ENCODE data around the gene TMEM51. TPM values are rescaled to one million over a fixed set of nuclear protein-coding genes. Genes with fewer than 3 reads are reported as not detected.
A peak's percentile ranks its signal among the peaks of the same experiment; 100 is the strongest.

The TMEM51 gene
- total and polyA plus RNA-seq, 5 donors: 3.7 to 5.4 (median 4.3) TPM

DNA sequence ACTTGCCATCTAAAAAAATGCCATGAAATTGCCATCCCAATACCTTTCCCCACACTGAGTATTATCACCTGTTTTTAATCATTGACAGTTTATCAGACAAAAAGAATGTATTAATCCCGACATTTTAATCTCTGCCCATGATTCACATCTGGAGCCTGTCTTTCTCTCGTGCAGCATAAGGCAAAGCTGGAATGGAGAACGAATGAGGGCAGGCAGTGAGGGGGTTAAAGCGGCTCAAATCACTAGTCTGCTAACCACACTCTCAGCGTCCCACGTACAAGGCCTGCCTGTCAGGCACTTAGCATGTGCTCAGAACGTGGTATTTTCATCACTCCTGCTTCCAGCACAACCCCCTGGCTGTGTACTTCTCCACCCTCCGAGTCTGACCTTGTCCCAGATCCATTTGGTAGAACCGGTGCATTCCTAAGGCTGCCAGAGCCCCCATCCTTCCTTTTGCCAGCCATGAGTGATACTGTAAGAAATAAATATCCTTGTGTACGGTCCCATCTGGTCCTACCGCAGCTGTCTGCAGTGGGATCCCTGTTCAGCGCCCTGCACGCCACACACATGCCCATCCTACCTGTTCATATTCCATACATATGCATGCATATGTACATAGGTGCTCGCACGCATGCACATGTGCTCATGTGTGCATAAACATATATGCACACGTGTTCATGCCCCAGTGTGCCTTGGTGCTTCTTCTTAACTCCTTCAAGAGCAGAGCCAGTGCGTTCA is 58.8 kb downstream of the TMEM51 start:
- ATAC-seq: no peak
- Histone ChIP-seq H3K4me1 (ENCODE audit: control insufficient read depth, insufficient read depth, low read length) (no peaks in the 10 kb centered on the region), H3K4me3 (ENCODE audit: low read length) (no peak overlapping the region), H3K27ac (ENCODE audit: low read length) (no peak overlapping the region), H3K27me3 (ENCODE audit: control insufficient read depth, insufficient read depth) (no peaks in the 10 kb centered on the region), H3K9me3 (ENCODE audit: control insufficient read depth, low read length) (no peaks in the 10 kb centered on the region)
- no peak for DNase-seq
- intact Hi-C loops (cut with DNase I): no loop called here
- 70% methylated on average over 17 of the region's 17 CpGs for whole genome bisulfite sequencing

DNA sequence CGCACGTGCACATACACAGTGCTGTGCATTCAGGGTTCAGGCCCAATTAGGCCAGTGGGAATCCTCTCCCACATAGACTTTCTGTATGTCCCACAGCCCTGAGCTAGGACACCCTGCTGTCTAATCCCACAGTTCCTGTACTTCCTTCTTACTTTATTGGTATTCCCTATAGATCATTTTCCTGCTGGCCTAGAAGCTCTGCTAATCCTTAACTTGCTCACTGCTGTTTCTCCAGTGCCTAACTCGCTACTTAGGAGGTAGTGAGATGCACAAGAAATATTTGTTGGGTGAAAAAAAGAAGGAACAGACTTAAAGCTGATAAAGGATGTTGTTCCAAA is 59.4 kb downstream of the TMEM51 start:
- H3K4me1 ChIP-seq (ENCODE audit: control insufficient read depth, insufficient read depth, low read length): no peaks in the 10 kb centered on the region
- no peak overlapping the region for H3K4me3 ChIP-seq (ENCODE audit: low read length)
- DNase-seq: no peak
- no peaks in the 10 kb centered on the region for H3K9me3 ChIP-seq (ENCODE audit: control insufficient read depth, low read length)
- H3K27me3 ChIP-seq (ENCODE audit: control insufficient read depth, insufficient read depth): no peaks in the 10 kb centered on the region
- no peak for ATAC-seq
- H3K27ac ChIP-seq (ENCODE audit: low read length): no peak overlapping the region
- 88% methylated on average over 3 of the region's 3 CpGs for WGBS
- intact Hi-C loops (cut with DNase I): no loop called here

DNA sequence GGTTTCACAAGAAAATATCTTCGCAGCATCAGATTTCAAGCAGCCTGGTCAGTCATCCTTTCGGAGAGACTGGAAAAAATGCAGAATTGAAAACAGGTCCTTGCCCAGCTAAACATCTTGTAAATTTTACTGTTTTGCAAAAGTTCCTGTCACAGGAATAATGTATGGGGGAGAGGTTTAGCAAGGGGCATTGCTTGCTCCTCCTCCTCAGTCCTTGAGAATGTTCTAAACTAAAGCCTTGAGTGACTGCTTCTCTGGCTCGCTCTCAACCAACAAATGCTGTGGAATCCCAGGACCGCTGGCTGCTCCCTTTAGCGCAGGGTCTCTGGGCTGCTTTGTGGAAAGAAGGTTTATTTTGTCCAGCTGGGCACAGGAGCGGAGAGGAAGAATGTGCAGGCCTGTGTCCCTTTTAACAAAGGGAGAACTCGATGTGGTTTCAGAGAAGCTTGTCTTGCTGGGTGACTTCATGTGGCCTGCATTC is 59.8 kb downstream of the TMEM51 start:
- ATAC-seq (peak in 1 of 2 donors; percentile 55), DNase-seq (no peak)
- H3K27ac ChIP-seq (ENCODE audit: low read length): no peak overlapping the region

DNA sequence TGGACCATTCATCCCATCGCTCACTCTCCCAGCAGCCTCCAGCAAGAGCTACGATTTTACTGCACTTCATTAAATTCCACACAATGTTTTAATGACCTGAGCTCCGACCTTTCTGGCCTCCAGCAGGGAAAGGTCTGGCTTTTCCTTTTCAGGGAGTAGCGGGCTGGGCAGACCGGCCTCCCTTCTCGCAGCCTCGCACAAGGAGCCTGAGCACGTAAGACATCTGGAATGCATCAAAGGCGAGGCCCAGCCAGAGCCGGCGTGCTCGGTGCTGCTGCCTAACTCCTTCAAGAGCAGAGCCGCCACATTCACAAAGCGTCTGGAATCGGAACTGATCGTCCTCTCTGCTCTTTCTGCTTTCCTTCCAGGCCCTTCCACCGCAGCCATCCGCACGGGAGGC is 61.0 kb downstream of the TMEM51 start:
- peak in 1 of 3 donors; percentile 61 for DNase-seq
- 73% methylated on average over 19 of the region's 19 CpGs for WGBS
- no peak for ATAC-seq
- H3K4me1 ChIP-seq (ENCODE audit: control insufficient read depth, insufficient read depth, low read length): no peaks in the 10 kb centered on the region
- no peaks in the 10 kb centered on the region for H3K9me3 ChIP-seq (ENCODE audit: control insufficient read depth, low read length)
- H3K27me3 ChIP-seq (ENCODE audit: control insufficient read depth, insufficient read depth): no peaks in the 10 kb centered on the region
- intact Hi-C loops (cut with DNase I): no loop called here
- no peak overlapping the region for H3K4me3 ChIP-seq (ENCODE audit: low read length)
- H3K27ac ChIP-seq (ENCODE audit: low read length): no peak overlapping the region

More for the DNA sequence above, 59.8 kb downstream of the TMEM51 start:
- Histone ChIP-seq H3K4me3 (ENCODE audit: low read length) (no peak overlapping the region), H3K9me3 (ENCODE audit: control insufficient read depth, low read length) (no peaks in the 10 kb centered on the region), H3K4me1 (ENCODE audit: control insufficient read depth, insufficient read depth, low read length) (no peaks in the 10 kb centered on the region), H3K27me3 (ENCODE audit: control insufficient read depth, insufficient read depth) (no peaks in the 10 kb centered on the region)
- intact Hi-C loops (cut with DNase I): no loop called here
- WGBS: 60% methylated on average over 7 of the region's 7 CpGs

DNA sequence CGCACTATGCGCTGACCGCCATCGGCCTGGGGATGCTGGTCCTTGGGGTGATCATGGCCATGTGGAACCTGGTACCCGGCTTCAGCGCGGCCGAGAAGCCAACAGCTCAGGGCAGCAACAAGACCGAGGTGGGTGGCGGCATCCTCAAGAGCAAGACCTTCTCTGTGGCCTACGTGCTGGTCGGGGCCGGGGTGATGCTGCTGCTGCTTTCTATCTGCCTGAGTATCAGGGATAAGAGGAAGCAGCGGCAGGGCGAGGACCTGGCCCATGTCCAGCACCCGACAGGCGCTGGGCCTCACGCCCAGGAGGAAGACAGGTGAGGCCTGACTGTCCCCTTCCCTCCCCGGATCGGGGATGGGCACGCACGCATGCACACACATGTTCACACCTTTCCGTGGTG is 61.6 kb downstream of the TMEM51 start:
- Histone ChIP-seq H3K27me3 (ENCODE audit: control insufficient read depth, insufficient read depth) (no peaks in the 10 kb centered on the region), H3K27ac (ENCODE audit: low read length) (no peak overlapping the region), H3K4me3 (ENCODE audit: low read length) (no peak overlapping the region), H3K4me1 (ENCODE audit: control insufficient read depth, insufficient read depth, low read length) (no peaks in the 10 kb centered on the region), H3K9me3 (ENCODE audit: control insufficient read depth, low read length) (no peaks in the 10 kb centered on the region)
- WGBS: 91% methylated on average over 23 of the region's 23 CpGs
- intact Hi-C loops (cut with DNase I): no loop called here
- ATAC-seq (no peak), DNase-seq (peak in 1 of 3 donors; percentile 18)

DNA sequence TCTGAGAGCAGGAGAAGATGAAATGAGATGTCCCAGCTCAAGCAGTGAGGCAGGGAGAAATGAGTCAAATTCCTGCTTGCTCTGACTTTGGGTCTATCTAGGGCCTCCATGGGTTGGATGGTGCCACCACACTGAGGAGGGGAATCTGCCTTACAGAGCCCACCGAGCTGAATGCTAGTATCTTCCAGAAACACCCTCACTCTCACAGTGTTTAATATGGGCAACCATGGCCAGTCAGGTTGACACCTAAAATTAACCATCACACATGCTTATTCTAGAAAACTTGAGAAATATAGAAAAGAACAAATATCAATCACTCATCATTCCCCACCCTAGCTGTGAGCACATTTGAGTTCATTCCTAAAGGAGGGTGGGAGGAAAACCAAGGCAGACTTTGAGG is 64.1 kb downstream of the TMEM51 start:
- ATAC-seq: no peak
- DNase-seq: no peak
- H3K27me3 ChIP-seq (ENCODE audit: control insufficient read depth, insufficient read depth): no peaks in the 10 kb centered on the region
- no peak overlapping the region for H3K4me3 ChIP-seq (ENCODE audit: low read length)
- H3K9me3 ChIP-seq (ENCODE audit: control insufficient read depth, low read length): no peaks in the 10 kb centered on the region
- H3K4me1 ChIP-seq (ENCODE audit: control insufficient read depth, insufficient read depth, low read length): no peaks in the 10 kb centered on the region
- H3K27ac ChIP-seq (ENCODE audit: low read length): no peak overlapping the region
- intact Hi-C loops (cut with DNase I): no loop called here
- 98% methylated on average over 1 of the region's 1 CpG for WGBS

DNA sequence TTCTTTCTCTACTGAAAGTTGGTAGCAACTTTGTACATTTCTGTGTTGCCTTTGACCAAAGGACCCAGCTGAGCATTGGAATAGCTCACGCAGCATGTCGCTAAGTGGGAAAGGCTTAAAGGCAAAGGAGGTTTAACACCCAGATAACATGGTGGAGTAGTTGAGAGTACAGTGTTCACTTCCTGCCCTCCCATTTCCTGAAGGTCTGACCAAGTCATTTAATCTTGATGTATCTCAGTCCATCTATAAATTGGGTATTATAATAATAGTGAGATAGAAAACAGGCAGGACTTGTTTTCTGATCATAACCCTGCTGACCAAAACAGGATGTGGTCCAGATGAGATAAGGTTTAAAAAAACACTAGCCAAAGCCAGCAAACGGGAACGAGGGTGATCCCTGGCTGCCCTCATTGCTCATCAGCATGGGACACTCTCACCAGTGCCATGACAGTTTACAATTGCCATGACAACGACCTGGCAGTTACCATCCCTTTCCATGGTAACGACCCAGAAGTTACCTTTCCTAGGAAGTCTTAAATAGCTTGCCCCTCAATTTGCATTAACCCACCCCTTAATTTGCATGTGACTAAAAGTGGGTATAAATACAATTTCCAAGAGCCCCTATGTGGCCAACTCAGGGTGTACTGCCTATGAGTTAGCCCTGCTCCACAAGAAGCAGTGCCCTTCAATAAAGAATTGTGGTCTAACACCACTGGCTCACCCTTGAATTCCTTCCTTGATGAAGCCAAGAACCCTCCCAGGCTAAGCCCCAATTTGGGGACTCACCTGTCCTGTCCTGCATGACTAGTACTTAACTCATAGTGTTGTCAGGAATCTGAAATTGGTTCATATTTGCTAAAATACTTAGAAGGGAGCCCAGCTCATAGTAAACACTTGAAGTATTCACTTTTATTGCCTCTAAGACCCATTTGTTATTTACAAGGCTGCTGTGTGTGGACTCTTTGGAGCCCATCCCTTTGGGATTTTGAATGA is 65.0 kb downstream of the TMEM51 start:
- intact Hi-C loops (cut with DNase I): no loop called here
- 49% methylated on average over 6 of the region's 6 CpGs for WGBS
- DNase-seq (peak in 1 of 3 donors; percentile 30), ATAC-seq (peak; percentile 51 to 83)
- Histone ChIP-seq H3K27me3 (ENCODE audit: control insufficient read depth, insufficient read depth) (no peaks in the 10 kb centered on the region), H3K4me1 (ENCODE audit: control insufficient read depth, insufficient read depth, low read length) (no peaks in the 10 kb centered on the region), H3K4me3 (ENCODE audit: low read length) (no peak overlapping the region), H3K27ac (ENCODE audit: low read length) (no peak overlapping the region), H3K9me3 (ENCODE audit: control insufficient read depth, low read length) (no peaks in the 10 kb centered on the region)

DNA sequence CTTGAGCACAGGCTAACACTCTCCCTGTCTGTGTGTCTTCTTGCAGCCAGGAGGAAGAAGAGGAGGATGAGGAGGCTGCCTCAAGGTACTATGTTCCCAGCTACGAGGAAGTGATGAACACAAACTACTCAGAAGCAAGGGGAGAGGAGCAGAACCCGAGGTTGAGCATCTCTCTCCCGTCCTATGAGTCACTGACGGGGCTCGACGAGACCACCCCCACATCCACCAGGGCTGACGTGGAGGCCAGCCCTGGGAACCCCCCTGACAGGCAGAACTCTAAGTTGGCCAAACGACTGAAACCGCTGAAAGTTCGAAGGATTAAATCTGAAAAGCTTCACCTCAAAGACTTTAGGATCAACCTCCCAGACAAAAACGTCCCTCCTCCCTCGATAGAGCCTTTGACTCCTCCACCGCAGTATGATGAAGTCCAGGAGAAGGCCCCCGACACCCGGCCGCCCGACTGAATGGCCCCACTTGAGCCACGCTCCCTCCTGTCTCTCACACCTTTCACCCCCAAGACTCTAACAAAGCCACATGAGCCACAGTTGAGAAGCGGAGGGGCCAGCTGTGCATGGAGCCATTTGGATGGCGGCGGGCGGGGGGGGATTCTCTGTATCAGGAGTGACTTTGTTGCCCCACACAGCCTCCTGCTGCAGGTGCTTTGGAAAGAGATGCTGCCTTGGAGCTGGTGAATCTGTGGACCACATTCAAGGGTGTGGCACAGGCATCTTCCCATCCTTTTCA is 65.9 kb downstream of the TMEM51 start:
- no peak overlapping the region for H3K4me3 ChIP-seq (ENCODE audit: low read length)
- DNase-seq (no peak), ATAC-seq (no peak)
- no peaks in the 10 kb centered on the region for H3K9me3 ChIP-seq (ENCODE audit: control insufficient read depth, low read length)
- H3K27me3 ChIP-seq (ENCODE audit: control insufficient read depth, insufficient read depth): no peaks in the 10 kb centered on the region
- intact Hi-C loops (cut with DNase I): no loop called here
- H3K27ac ChIP-seq (ENCODE audit: low read length): no peak overlapping the region
- H3K4me1 ChIP-seq (ENCODE audit: control insufficient read depth, insufficient read depth, low read length): no peaks in the 10 kb centered on the region
- 93% methylated on average over 22 of the region's 22 CpGs for WGBS

DNA sequence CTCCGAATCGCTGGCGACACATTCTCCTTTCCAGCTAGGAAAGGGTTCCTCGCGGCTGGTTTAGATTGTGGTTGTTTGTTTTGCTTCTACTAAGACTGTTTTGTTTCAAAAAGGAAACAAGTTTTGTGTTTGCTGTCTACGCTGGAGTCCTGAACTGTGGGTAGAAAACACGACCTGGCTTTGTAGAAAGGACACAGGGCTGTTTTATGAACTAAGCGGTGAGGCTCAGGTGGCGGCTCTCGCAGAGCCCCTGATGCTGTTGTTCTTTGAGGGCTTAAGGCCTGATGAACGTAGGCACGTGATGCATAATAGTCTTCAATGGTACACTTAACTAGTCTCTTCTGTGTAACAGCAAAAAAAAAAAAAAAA is 66.5 kb downstream of the TMEM51 start:
- WGBS: 90% methylated on average over 12 of the region's 12 CpGs
- Histone ChIP-seq H3K4me1 (ENCODE audit: control insufficient read depth, insufficient read depth, low read length) (no peaks in the 10 kb centered on the region), H3K4me3 (ENCODE audit: low read length) (no peak overlapping the region), H3K27me3 (ENCODE audit: control insufficient read depth, insufficient read depth) (no peaks in the 10 kb centered on the region), H3K9me3 (ENCODE audit: control insufficient read depth, low read length) (no peaks in the 10 kb centered on the region), H3K27ac (ENCODE audit: low read length) (no peak overlapping the region)
- ATAC-seq (no peak), DNase-seq (no peak)
- intact Hi-C loops (cut with DNase I): no loop called here

DNA sequence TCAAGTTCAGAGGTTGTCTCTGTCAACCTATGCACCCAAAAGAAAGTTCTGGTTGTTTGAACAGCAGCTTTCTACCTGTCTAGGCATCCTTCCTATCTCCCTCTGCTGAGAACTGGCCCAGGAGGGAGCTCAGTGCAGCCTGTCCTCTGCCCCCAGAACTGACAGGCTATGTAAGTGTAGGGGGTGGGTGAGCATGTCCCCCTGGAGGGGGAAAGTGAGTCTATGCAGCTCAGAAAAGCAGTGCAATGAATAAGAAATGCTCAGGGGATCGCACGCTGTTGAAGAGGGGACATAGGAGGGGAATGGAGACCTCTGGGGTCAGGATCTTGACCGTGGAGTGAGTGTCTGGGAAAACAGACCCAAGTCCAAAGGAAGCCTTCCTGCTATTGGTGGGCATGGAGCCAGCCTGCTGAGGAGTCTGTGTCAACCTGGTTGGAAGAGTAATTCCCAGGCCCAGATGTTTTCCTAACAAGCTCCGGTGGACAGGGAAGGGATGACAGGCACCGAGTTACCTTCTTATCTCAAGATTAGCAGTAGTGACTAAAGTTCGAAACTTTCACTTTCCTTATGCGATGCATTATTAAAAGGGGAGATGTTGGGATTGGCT is 67.4 kb downstream of the TMEM51 start:
- Histone ChIP-seq H3K9me3 (ENCODE audit: control insufficient read depth, low read length) (no peaks in the 10 kb centered on the region), H3K27ac (ENCODE audit: low read length) (no peak overlapping the region), H3K27me3 (ENCODE audit: control insufficient read depth, insufficient read depth) (no peaks in the 10 kb centered on the region), H3K4me3 (ENCODE audit: low read length) (no peak overlapping the region), H3K4me1 (ENCODE audit: control insufficient read depth, insufficient read depth, low read length) (no peaks in the 10 kb centered on the region)
- intact Hi-C loops (cut with DNase I): no loop called here
- no peak for DNase-seq
- WGBS: 66% methylated on average over 7 of the region's 7 CpGs
- ATAC-seq: no peak

All from right cardiac atrium (tissue), 5 donors.